Measurements from ENCODE around the gene MESP1.

The MESP1 gene

GRCh38 chr15:89750560-89751542 is at the start of gene MESP1:
Gene MESP1, minus strand, starts transcription at chr15:89751249. Its CDS starts 18 bp downstream, at chr15:89751231.
- TF ChIP-seq, protein P1, sequence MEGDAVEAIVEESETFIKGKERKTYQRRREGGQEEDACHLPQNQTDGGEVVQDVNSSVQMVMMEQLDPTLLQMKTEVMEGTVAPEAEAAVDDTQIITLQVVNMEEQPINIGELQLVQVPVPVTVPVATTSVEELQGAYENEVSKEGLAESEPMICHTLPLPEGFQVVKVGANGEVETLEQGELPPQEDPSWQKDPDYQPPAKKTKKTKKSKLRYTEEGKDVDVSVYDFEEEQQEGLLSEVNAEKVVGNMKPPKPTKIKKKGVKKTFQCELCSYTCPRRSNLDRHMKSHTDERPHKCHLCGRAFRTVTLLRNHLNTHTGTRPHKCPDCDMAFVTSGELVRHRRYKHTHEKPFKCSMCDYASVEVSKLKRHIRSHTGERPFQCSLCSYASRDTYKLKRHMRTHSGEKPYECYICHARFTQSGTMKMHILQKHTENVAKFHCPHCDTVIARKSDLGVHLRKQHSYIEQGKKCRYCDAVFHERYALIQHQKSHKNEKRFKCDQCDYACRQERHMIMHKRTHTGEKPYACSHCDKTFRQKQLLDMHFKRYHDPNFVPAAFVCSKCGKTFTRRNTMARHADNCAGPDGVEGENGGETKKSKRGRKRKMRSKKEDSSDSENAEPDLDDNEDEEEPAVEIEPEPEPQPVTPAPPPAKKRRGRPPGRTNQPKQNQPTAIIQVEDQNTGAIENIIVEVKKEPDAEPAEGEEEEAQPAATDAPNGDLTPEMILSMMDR (IDR thresholded peaks at IDR 0.05; ENCODE audit: low read depth, low read length) = peak; percentile 62
- peak; percentile 74 for DNase-seq (ENCODE audit: extremely low read depth, low read depth)

DNA sequence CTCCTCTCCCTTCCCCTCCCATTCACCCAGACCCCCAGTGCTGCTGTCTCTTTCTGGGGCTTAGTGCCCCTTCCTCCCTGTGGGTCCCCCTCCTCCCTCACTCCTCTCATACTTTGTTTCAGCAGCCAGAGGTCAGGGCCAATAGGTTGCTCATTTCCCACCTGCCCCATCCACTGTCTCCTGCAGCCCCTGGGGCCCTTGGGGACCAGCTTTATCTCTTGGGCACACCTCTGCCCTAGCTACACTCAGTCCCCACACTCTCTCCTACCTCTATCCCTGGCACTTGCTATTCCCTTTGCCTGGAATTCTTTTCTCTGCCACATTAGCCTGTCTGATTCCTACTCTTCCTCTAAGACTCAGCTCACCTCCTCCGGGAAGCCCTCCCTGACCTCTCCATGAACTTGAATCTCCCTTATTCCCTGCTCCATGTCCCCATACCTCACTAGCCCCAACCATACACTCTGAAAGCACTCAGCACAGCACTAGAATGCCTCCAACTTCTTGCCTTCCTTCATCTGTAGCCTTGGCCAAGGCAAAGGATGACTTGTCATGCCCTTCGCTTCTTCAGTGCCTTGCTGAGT is 49.0 kb upstream of the MESP1 start:
- no peak for DNase-seq (ENCODE audit: extremely low read depth, low read depth)
- TF ChIP-seq, protein P1 (IDR thresholded peaks at IDR 0.05; ENCODE audit: low read depth, low read length) = no peak

DNA sequence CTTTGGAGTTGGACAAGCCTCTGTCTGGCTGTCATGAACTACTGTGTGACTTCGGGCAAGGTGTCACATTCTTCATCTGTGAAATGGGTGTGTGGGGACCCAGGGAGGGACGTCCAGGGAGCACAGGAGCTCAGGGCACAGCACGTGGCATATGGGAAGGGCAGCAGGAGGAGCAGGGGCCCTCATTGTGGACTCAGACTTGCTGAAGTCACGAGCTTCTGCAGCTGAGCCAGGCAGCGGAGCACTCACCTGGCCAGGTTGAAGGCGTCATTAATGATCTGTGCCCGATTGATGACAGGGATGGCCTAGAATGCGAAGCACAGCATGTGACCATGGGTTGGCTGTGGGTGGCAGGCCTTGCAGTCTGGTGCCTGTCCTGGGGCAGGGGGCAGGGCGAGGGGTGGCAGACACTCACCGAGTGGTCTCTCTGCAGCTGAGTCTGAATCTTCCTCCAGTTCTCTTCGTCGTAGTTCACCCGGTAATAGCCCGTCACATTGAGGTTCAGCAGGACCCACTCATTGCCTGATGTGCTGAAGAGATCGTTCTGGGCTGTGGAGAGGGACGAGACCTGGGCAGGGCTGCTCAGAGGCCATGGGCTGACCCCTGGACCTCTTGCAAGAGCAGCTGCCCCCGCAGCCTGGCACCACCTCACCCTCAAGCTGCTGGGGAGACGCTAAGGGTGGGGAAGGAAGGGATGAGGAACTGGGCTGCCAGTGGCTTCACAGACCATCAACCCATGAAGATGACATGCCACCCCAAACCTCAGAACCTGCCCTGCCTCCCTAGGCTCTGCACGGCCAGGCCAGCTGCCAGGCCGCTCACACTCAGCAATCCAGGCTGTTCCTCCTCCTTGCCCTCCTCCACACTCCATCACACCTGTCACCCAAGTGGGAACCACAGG is 48.2 kb upstream of the MESP1 start:
- TF ChIP-seq, protein P1 (IDR thresholded peaks at IDR 0.05; ENCODE audit: low read depth, low read length) = no peak
- no peak for DNase-seq (ENCODE audit: extremely low read depth, low read depth)

- DNase-seq (ENCODE audit: extremely low read depth, low read depth) = no peak
Observed at GRCh38 chr15:89797678-89798201, 46.7 kb upstream of the MESP1 start.

DNA sequence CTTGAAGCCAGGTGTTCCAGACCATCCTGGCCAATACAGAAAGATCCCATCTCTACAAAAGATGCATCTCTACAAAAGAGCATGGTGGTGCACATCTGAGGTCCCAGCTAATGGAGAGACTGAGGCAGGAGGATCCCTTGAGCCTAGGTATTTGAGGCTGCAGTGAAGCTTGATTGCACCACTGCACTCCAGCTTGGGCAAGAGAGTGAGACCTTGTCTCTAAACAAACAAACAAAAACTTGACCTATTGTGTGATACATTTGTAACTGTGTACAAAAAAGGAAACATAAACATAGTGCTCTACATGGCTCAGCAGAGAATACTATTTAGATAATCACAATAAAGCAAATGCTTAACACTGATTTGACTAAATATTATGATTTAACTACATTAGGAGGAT is 44.9 kb upstream of the MESP1 start:
- TF ChIP-seq, protein P1 (IDR thresholded peaks at IDR 0.05; ENCODE audit: low read depth, low read length) = no peak
- DNase-seq (ENCODE audit: extremely low read depth, low read depth) = no peak

More at GRCh38 chr15:89797678-89798201, 46.7 kb upstream of the MESP1 start:
- TF ChIP-seq, protein P1 (IDR thresholded peaks at IDR 0.05; ENCODE audit: low read depth, low read length) = no peak

DNA sequence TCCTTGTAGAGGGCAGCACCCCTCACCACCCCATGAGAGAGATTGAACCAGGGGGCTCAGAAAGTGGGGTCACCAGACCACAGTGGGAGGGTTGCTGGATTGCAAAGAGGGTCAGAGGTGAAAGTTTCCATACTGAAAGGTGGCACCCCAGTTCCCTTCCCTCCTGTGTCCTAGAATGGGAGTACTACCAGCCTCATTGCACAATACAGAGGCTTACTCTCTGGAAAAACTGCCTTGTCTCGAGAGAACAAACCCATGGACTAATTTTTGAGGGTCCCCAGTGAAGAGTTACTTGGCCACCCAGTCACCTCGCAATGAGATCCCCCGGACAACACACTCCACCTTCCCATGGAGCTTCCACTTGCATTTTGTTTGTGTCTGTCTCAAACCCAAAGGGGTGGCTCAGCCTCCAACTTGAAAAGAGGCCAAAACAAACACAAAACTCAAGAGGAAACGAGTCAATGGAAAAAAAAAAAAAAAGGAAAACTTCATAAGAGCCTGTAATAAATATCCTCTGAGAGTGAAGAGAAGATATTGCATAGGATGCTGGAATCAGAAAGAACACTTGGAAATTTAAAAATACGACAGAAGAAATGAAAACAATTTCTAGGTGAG is 43.7 kb upstream of the MESP1 start:
- TF ChIP-seq, protein P1 (IDR thresholded peaks at IDR 0.05; ENCODE audit: low read depth, low read length) = no peak
- no peak for DNase-seq (ENCODE audit: extremely low read depth, low read depth)

Measured in AG09319 (cell line).